Measurements from ENCODE around the gene VPS36. TPM values are rescaled to one million over a fixed set of nuclear protein-coding genes. Genes with fewer than 3 reads are reported as not detected.

Gene VPS36
- total and polyA plus RNA-seq, 4 donors: 10.1 to 34.6 (median 26.2) TPM

DNA sequence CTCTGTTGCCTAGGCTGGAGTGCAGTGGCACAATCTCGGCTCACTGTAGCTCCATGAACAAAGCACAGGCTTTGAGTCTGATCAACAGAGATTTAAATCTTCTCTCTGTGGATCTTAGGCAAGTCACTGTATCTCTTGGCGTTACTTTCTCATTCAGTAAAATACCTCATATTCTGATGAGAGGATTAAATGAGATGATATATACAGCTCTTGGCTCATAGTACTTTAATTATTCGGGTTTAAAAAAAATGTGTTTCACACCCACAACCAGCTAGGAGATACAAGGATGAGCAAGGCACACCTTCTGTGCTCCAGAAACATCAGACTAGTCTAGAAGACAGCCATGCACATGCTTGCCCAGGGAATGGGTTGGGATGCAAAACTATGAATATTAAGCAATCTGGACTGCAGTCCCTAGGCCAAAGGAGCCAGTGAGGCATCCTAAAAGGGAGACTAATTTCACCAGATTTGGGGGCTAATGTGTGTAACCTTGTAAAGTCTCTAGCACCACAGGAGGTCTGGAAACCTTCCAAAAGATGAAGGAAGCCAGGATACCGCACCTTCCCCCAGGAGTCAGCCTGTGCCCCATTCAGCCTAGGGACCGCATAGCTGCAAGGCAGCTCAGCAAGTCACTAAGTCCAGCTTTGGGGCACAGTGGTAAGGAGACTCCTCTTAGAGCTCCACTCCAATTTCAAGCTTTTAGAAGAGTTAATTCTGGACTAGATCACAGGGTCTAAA lies 2.5 kb downstream of the VPS36 start:
- Histone ChIP-seq H3K9ac (ENCODE audit: low read depth in 1 of 2, low read length in 2 of 2) (no peak overlapping the region), H3K36me3 (ENCODE audit: control insufficient read depth in 4 of 4, insufficient read depth in 3 of 4, low read depth in 1 of 4, low read length in 3 of 4) (no peaks in the 10 kb centered on the region), H3K9me3 (ENCODE audit: control insufficient read depth in 4 of 4, low read length in 3 of 4) (no peaks in the 10 kb centered on the region), H3K4me1 (ENCODE audit: control insufficient read depth in 4 of 4, insufficient read depth in 4 of 4, low read length in 3 of 4) (peaks cover 3 to 13% (median 7%) of the 10 kb centered on the region in 4 donors), H3K4me3 (ENCODE audit: low read depth in 1 of 3, low read length in 3 of 3) (no peak overlapping the region), H3K27me3 (ENCODE audit: control insufficient read depth in 4 of 4, insufficient read depth in 4 of 4, low read length in 3 of 4) (no peaks in the 10 kb centered on the region), H3K27ac (ENCODE audit: low read depth in 1 of 2, low read length in 2 of 2) (no peak overlapping the region)
- 93% methylated on average over 5 of the region's 5 CpGs for whole genome bisulfite sequencing
- DNase-seq (ENCODE audit: low spot score): no peak
- no peak for TF ChIP-seq YY1 (IDR thresholded peaks at IDR 0.05)
- TF ChIP-seq HNF4A (conservative IDR thresholded peaks at IDR 0.05): peak; percentile 64 to 67
- no peak for TF ChIP-seq HNF4G (IDR thresholded peaks at IDR 0.05)

DNA sequence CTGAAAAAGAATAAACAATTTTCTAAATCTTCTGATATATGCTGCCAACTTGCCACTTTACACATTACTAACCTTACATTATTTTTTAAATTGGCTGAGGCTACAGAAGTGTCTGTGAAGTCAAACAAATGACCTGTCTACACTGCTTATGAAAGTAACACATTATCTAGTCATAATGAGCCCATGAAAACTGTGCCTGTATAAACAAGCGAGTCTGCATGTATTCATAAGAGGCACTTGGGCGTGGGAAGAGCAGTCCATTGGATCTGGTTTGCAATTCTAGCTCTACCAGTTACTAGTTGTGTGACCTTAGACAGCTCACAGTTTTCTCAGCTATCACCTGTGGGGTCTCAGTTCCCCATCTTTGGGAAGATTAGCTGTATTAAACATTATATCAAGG lies 3.1 kb downstream of the VPS36 start:
- H3K27me3 ChIP-seq (ENCODE audit: control insufficient read depth in 4 of 4, insufficient read depth in 4 of 4, low read length in 3 of 4): no peaks in the 10 kb centered on the region
- no peak for DNase-seq (ENCODE audit: low spot score)
- WGBS: 94% methylated on average over 2 of the region's 2 CpGs
- TF ChIP-seq FOXA2 (IDR thresholded peaks at IDR 0.05): no peak
- TF ChIP-seq, protein P1, sequence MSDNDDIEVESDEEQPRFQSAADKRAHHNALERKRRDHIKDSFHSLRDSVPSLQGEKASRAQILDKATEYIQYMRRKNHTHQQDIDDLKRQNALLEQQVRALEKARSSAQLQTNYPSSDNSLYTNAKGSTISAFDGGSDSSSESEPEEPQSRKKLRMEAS (IDR thresholded peaks at IDR 0.05): no peak
- no peak for TF ChIP-seq SP1 (IDR thresholded peaks at IDR 0.05)
- no peak for TF ChIP-seq TAF1 (conservative IDR thresholded peaks at IDR 0.05)
- TF ChIP-seq, protein P2, sequence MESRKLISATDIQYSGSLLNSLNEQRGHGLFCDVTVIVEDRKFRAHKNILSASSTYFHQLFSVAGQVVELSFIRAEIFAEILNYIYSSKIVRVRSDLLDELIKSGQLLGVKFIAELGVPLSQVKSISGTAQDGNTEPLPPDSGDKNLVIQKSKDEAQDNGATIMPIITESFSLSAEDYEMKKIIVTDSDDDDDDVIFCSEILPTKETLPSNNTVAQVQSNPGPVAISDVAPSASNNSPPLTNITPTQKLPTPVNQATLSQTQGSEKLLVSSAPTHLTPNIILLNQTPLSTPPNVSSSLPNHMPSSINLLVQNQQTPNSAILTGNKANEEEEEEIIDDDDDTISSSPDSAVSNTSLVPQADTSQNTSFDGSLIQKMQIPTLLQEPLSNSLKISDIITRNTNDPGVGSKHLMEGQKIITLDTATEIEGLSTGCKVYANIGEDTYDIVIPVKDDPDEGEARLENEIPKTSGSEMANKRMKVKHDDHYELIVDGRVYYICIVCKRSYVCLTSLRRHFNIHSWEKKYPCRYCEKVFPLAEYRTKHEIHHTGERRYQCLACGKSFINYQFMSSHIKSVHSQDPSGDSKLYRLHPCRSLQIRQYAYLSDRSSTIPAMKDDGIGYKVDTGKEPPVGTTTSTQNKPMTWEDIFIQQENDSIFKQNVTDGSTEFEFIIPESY (IDR thresholded peaks at IDR 0.05): no peak
- TF ChIP-seq HNF4A (conservative IDR thresholded peaks at IDR 0.05): no peak
- TF ChIP-seq RAD21 (IDR thresholded peaks at IDR 0.05): no peak
- TF ChIP-seq, protein P3, sequence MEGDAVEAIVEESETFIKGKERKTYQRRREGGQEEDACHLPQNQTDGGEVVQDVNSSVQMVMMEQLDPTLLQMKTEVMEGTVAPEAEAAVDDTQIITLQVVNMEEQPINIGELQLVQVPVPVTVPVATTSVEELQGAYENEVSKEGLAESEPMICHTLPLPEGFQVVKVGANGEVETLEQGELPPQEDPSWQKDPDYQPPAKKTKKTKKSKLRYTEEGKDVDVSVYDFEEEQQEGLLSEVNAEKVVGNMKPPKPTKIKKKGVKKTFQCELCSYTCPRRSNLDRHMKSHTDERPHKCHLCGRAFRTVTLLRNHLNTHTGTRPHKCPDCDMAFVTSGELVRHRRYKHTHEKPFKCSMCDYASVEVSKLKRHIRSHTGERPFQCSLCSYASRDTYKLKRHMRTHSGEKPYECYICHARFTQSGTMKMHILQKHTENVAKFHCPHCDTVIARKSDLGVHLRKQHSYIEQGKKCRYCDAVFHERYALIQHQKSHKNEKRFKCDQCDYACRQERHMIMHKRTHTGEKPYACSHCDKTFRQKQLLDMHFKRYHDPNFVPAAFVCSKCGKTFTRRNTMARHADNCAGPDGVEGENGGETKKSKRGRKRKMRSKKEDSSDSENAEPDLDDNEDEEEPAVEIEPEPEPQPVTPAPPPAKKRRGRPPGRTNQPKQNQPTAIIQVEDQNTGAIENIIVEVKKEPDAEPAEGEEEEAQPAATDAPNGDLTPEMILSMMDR (IDR thresholded peaks at IDR 0.05; ENCODE audit: low read depth, low read length, missing input control): no peak
- no peak for TF ChIP-seq RXRA (IDR thresholded peaks at IDR 0.05)
- TF ChIP-seq YY1 (IDR thresholded peaks at IDR 0.05): no peak
- no peak for TF ChIP-seq EGR1 (IDR thresholded peaks at IDR 0.05; ENCODE audit: low read depth in 2 of 2)
- H3K27ac ChIP-seq (ENCODE audit: low read depth in 1 of 2, low read length in 2 of 2): no peak overlapping the region
- no peaks in the 10 kb centered on the region for H3K36me3 ChIP-seq (ENCODE audit: control insufficient read depth in 4 of 4, insufficient read depth in 3 of 4, low read depth in 1 of 4, low read length in 3 of 4)
- H3K4me1 ChIP-seq (ENCODE audit: control insufficient read depth in 4 of 4, insufficient read depth in 4 of 4, low read length in 3 of 4): peaks cover 3 to 13% (median 7%) of the 10 kb centered on the region in 4 donors
- H3K9me3 ChIP-seq (ENCODE audit: control insufficient read depth in 4 of 4, low read length in 3 of 4): no peaks in the 10 kb centered on the region
- no peak overlapping the region for H3K9ac ChIP-seq (ENCODE audit: low read depth in 1 of 2, low read length in 2 of 2)
- H3K4me3 ChIP-seq (ENCODE audit: low read depth in 1 of 3, low read length in 3 of 3): no peak overlapping the region

DNA sequence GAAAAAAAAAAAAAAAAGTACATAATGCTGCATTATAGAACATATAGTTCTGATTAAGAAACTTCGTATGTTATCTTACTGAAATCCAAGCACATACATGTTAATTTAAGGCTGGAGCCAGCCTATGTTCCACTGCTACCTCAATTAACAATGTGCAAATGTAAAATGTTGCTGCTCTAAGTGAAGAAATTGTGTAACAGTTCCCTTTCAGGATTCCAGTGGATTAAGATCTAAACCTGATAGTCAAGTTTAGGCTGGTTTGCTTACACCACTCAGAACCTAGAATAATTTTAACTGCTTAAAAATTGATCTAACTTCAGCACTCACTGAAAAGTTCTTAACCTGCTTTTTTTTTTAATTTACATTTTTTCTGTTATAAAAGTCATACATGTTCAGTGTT lies 4.2 kb downstream of the VPS36 start:
- peaks cover 3 to 13% (median 7%) of the 10 kb centered on the region in 4 donors for H3K4me1 ChIP-seq (ENCODE audit: control insufficient read depth in 4 of 4, insufficient read depth in 4 of 4, low read length in 3 of 4)
- no peaks in the 10 kb centered on the region for H3K9me3 ChIP-seq (ENCODE audit: control insufficient read depth in 4 of 4, low read length in 3 of 4)
- H3K27me3 ChIP-seq (ENCODE audit: control insufficient read depth in 4 of 4, insufficient read depth in 4 of 4, low read length in 3 of 4): no peaks in the 10 kb centered on the region
- H3K4me3 ChIP-seq (ENCODE audit: low read depth in 1 of 3, low read length in 3 of 3): no peak overlapping the region
- no peak for DNase-seq (ENCODE audit: low spot score)
- WGBS: 90% methylated on average over 1 of the region's 1 CpG
- peaks cover 0 to 5% (median 0%) of the 10 kb centered on the region in 4 donors for H3K36me3 ChIP-seq (ENCODE audit: control insufficient read depth in 4 of 4, insufficient read depth in 3 of 4, low read depth in 1 of 4, low read length in 3 of 4)
- TF ChIP-seq HNF4G (IDR thresholded peaks at IDR 0.05): no peak
- TF ChIP-seq JUND (IDR thresholded peaks at IDR 0.05): no peak
- TF ChIP-seq SP1 (IDR thresholded peaks at IDR 0.05): no peak
- no peak overlapping the region for H3K27ac ChIP-seq (ENCODE audit: low read depth in 1 of 2, low read length in 2 of 2)
- H3K9ac ChIP-seq (ENCODE audit: low read depth in 1 of 2, low read length in 2 of 2): no peak overlapping the region
